GM04504 (cell line): ENCODE results near the gene TLX3.

ENCODE experiments used
- DNase-seq: peaks from one replicate; pipeline ENCODE4 v3.0.0-alpha.2; 2012; ENCODE audit warnings: low read depth

Gene TLX3

GRCh38 chr5:171306781-171307591 lies 2.1 kb upstream of the TLX3 start:
- no peak for DNase-seq

- DNase-seq = no peak
Measured at GRCh38 chr5:171307789-171308452, 1.1 kb upstream of the TLX3 start.

- DNase-seq = no peak
Measured at GRCh38 chr5:171309276-171310211, 496 bp downstream of the TLX3 start.

- no peak for DNase-seq
Measured at GRCh38 chr5:171310212-171310818, 1.3 kb downstream of the TLX3 start.

GRCh38 chr5:171310819-171311321 lies 1.8 kb downstream of the TLX3 start:
- no peak for DNase-seq

GRCh38 chr5:171311322-171312077 lies 2.5 kb downstream of the TLX3 start:
- DNase-seq = no peak

GRCh38 chr5:171312129-171312974 lies 3.3 kb downstream of the TLX3 start:
- DNase-seq = no peak

GRCh38 chr5:171313481-171314206 lies 4.6 kb downstream of the TLX3 start:
- no peak for DNase-seq

GRCh38 chr5:171314728-171315385 lies 5.8 kb downstream of the TLX3 start:
- no peak for DNase-seq

GRCh38 chr5:171315386-171315891 lies 6.4 kb downstream of the TLX3 start:
- DNase-seq = no peak

- DNase-seq = no peak
Measured at GRCh38 chr5:171315925-171316257, 6.8 kb downstream of the TLX3 start.

- no peak for DNase-seq
Measured at GRCh38 chr5:171316258-171317121, 7.4 kb downstream of the TLX3 start.

- no peak for DNase-seq
Measured at GRCh38 chr5:171317230-171317629, 8.2 kb downstream of the TLX3 start.

GRCh38 chr5:171318026-171318425 lies 9.0 kb downstream of the TLX3 start:
- no peak for DNase-seq

- DNase-seq = no peak
Measured at GRCh38 chr5:171321447-171321846, 12.4 kb downstream of the TLX3 start.

- no peak for DNase-seq
Measured at GRCh38 chr5:171322527-171322926, 13.5 kb downstream of the TLX3 start.

- DNase-seq = no peak
Measured at GRCh38 chr5:171323007-171323406, 14.0 kb downstream of the TLX3 start.
